H1 (cell line): Measurements from ENCODE around the gene CSN3. TPM values are rescaled to one million over a fixed set of nuclear protein-coding genes. Genes with fewer than 3 reads are reported as not detected.

Experiments used
- ASH2L ChIP-seq: fragments of 200-600, 300-600 bp; sonication (generic); IDR thresholded peaks from one replicate; pipeline ENCODE4 v1.7.1; 2017; ENCODE audit warnings: low read length
- EGR1 ChIP-seq: IDR thresholded peaks from 2 replicates; pipeline ENCODE4 v1.6.1; 2011; ENCODE audit warnings: low read depth, low read length, borderline replicate concordance
- HDAC2 ChIP-seq, 2 experiments: fragments of 300-600 bp in 1 of 2; sonication (generic) in 1 of 2; IDR thresholded peaks; 2 replicates each; pipeline ENCODE4 v1.6.1; 2011 to 2012; ENCODE audit warnings: low read depth in 2 of 2, low read length in 2 of 2, mild to moderate bottlenecking in 2 of 2, moderate library complexity in 2 of 2, borderline replicate concordance in 1 of 2, inconsistent platforms in 1 of 2
- NANOG ChIP-seq: IDR thresholded peaks from 2 replicates; pipeline ENCODE4 v1.6.1; 2011; ENCODE audit warnings: low read length, low read depth, mild to moderate bottlenecking, inconsistent platforms; ENCODE audit not compliant: insufficient read depth, poor library complexity, severe bottlenecking
- SIRT6 ChIP-seq: IDR thresholded peaks from one replicate; pipeline ENCODE4 v1.7.1; 2012; ENCODE audit warnings: low read length, inconsistent platforms
- SP2 ChIP-seq: IDR thresholded peaks from 2 replicates; pipeline ENCODE4 v1.6.1; 2012; ENCODE audit warnings: mild to moderate bottlenecking, low read length, inconsistent platforms
- SUZ12 ChIP-seq: fragments of 200-600 bp; sonication (generic); IDR thresholded peaks from 2 replicates; pipeline ENCODE4 v1.6.1; 2012; ENCODE audit warnings: mild to moderate bottlenecking, inconsistent platforms, low read length, moderate library complexity, mixed read lengths
- polyA plus RNA-seq, 7 experiments: library from polyadenylated mRNA; depleted of rRNA in 3 of 7; stranded (reverse) in 5 of 7; unstranded in 2 of 7; fragments of >200 nt in 5 of 7; fragments of 200-250 nt in 2 of 7; gene quantifications; 1 replicate in 5 of 7; 2 replicates in 1 of 7; 4 replicates in 1 of 7; pipeline versions ENCODE4 v1.2.1 to v1.2.3, GENCODE V29; 2011 to 2013; ENCODE audit warnings: missing spikeins in 2 of 7, mixed read lengths in 2 of 7
- total RNA-seq: library from RNA; stranded (reverse); fragmentation: NEBNext Ultra II Directional; extraction: Animal tissue kit (Norgen Biotek cat#: 25700); gene quantifications from 2 replicates; pipeline ENCODE4 v1.2.1, GENCODE V29; 2021
- TF ChIP-seq, protein P1 (sequence below): fragments of 300-600 bp; sonication (generic); IDR thresholded peaks from 2 replicates; pipeline ENCODE4 v1.7.1; 2012; ENCODE audit warnings: low read length, moderate library complexity, mild to moderate bottlenecking, inconsistent platforms; ENCODE audit not compliant: insufficient replicate concordance
- TF ChIP-seq, protein P2 (sequence below), 3 experiments: IDR thresholded peaks; 1 replicate in 2 of 3; 2 replicates in 1 of 3; pipeline versions ENCODE4 v1.5.1 to v1.6.1; 2011; ENCODE audit warnings: low read length in 3 of 3, mild to moderate bottlenecking in 3 of 3, inconsistent platforms in 2 of 3, low read depth in 1 of 3, moderate library complexity in 1 of 3; ENCODE audit not compliant: insufficient read depth in 1 of 3; ENCODE audit errors: control extremely low read depth in 1 of 3

The CSN3 gene
- total and polyA plus RNA-seq, 2 of the 8 experiments (the other 6 are each of a cell fraction or from before 2014, with no cell fraction given): not detected

DNA sequence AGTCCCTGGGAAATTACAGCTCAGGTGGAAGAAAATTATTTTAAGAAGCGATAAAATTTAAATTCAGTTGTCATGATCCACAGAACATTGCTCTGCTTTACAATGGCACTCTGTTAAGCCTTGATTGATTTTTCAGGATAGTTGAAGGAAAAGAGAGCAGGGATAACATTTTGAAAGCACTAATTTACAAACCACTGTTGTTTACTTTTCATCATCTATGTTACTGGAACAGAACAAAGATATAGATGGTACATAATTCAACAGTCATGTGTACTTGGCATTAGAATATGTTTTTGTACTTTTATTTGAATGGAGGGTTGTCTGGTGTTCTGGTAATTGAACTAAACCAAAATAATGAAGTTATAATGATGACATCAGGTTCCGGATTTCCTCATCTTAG lies 49.5 kb upstream of the CSN3 start (continued):
- TF ChIP-seq, protein P1, sequence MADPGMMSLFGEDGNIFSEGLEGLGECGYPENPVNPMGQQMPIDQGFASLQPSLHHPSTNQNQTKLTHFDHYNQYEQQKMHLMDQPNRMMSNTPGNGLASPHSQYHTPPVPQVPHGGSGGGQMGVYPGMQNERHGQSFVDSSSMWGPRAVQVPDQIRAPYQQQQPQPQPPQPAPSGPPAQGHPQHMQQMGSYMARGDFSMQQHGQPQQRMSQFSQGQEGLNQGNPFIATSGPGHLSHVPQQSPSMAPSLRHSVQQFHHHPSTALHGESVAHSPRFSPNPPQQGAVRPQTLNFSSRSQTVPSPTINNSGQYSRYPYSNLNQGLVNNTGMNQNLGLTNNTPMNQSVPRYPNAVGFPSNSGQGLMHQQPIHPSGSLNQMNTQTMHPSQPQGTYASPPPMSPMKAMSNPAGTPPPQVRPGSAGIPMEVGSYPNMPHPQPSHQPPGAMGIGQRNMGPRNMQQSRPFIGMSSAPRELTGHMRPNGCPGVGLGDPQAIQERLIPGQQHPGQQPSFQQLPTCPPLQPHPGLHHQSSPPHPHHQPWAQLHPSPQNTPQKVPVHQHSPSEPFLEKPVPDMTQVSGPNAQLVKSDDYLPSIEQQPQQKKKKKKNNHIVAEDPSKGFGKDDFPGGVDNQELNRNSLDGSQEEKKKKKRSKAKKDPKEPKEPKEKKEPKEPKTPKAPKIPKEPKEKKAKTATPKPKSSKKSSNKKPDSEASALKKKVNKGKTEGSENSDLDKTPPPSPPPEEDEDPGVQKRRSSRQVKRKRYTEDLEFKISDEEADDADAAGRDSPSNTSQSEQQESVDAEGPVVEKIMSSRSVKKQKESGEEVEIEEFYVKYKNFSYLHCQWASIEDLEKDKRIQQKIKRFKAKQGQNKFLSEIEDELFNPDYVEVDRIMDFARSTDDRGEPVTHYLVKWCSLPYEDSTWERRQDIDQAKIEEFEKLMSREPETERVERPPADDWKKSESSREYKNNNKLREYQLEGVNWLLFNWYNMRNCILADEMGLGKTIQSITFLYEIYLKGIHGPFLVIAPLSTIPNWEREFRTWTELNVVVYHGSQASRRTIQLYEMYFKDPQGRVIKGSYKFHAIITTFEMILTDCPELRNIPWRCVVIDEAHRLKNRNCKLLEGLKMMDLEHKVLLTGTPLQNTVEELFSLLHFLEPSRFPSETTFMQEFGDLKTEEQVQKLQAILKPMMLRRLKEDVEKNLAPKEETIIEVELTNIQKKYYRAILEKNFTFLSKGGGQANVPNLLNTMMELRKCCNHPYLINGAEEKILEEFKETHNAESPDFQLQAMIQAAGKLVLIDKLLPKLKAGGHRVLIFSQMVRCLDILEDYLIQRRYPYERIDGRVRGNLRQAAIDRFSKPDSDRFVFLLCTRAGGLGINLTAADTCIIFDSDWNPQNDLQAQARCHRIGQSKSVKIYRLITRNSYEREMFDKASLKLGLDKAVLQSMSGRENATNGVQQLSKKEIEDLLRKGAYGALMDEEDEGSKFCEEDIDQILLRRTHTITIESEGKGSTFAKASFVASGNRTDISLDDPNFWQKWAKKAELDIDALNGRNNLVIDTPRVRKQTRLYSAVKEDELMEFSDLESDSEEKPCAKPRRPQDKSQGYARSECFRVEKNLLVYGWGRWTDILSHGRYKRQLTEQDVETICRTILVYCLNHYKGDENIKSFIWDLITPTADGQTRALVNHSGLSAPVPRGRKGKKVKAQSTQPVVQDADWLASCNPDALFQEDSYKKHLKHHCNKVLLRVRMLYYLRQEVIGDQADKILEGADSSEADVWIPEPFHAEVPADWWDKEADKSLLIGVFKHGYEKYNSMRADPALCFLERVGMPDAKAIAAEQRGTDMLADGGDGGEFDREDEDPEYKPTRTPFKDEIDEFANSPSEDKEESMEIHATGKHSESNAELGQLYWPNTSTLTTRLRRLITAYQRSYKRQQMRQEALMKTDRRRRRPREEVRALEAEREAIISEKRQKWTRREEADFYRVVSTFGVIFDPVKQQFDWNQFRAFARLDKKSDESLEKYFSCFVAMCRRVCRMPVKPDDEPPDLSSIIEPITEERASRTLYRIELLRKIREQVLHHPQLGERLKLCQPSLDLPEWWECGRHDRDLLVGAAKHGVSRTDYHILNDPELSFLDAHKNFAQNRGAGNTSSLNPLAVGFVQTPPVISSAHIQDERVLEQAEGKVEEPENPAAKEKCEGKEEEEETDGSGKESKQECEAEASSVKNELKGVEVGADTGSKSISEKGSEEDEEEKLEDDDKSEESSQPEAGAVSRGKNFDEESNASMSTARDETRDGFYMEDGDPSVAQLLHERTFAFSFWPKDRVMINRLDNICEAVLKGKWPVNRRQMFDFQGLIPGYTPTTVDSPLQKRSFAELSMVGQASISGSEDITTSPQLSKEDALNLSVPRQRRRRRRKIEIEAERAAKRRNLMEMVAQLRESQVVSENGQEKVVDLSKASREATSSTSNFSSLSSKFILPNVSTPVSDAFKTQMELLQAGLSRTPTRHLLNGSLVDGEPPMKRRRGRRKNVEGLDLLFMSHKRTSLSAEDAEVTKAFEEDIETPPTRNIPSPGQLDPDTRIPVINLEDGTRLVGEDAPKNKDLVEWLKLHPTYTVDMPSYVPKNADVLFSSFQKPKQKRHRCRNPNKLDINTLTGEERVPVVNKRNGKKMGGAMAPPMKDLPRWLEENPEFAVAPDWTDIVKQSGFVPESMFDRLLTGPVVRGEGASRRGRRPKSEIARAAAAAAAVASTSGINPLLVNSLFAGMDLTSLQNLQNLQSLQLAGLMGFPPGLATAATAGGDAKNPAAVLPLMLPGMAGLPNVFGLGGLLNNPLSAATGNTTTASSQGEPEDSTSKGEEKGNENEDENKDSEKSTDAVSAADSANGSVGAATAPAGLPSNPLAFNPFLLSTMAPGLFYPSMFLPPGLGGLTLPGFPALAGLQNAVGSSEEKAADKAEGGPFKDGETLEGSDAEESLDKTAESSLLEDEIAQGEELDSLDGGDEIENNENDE: no peak
- TF ChIP-seq HDAC2 (IDR thresholded peaks at IDR 0.05; ENCODE audit: borderline replicate concordance in 1 of 2, low read depth in 2 of 2, low read length in 2 of 2): no peak
- TF ChIP-seq EGR1: no peak
- TF ChIP-seq SUZ12: no peak
- TF ChIP-seq SIRT6: no peak
- TF ChIP-seq, protein P2, sequence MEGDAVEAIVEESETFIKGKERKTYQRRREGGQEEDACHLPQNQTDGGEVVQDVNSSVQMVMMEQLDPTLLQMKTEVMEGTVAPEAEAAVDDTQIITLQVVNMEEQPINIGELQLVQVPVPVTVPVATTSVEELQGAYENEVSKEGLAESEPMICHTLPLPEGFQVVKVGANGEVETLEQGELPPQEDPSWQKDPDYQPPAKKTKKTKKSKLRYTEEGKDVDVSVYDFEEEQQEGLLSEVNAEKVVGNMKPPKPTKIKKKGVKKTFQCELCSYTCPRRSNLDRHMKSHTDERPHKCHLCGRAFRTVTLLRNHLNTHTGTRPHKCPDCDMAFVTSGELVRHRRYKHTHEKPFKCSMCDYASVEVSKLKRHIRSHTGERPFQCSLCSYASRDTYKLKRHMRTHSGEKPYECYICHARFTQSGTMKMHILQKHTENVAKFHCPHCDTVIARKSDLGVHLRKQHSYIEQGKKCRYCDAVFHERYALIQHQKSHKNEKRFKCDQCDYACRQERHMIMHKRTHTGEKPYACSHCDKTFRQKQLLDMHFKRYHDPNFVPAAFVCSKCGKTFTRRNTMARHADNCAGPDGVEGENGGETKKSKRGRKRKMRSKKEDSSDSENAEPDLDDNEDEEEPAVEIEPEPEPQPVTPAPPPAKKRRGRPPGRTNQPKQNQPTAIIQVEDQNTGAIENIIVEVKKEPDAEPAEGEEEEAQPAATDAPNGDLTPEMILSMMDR (IDR thresholded peaks at IDR 0.05; ENCODE audit: control extremely low read depth in 1 of 3, insufficient read depth in 1 of 3, low read depth in 1 of 3, low read length in 3 of 3): no peak
- TF ChIP-seq NANOG: no peak
- no peak for TF ChIP-seq ASH2L
- no peak for TF ChIP-seq SP2
